SK-N-SH treated with all-trans-retinoic acid at 6 μM for 48 hours (cell line): Measurements from ENCODE around the gene PARS2.

Source experiments
- ATAC-seq: fragments of 200-7000 bp; cut with Tn5 transposase; 3 replicates; pipeline ENCODE4 v1.9.1; 2020; ENCODE audit warnings: mild to moderate bottlenecking, moderate library complexity
- ARNTL ChIP-seq: fragments of 450-650 bp; formaldehyde crosslinking; IDR thresholded peaks from 2 replicates; pipeline ENCODE4 v1.5.0; 2020; ENCODE audit warnings: low read depth, mild to moderate bottlenecking, moderate library complexity, borderline replicate concordance
- BACH2 ChIP-seq: fragments of 250-450 bp; sonication (Bioruptor Pico); IDR thresholded peaks from 2 replicates; pipeline ENCODE4 v1.9.0; 2021; ENCODE audit warnings: mild to moderate bottlenecking, borderline replicate concordance
- CSRNP3 ChIP-seq: fragments of 250-450 bp; sonication (Bioruptor Pico); IDR thresholded peaks from 2 replicates; pipeline ENCODE4 v1.5.1; 2021; ENCODE audit warnings: mild to moderate bottlenecking, moderate library complexity
- ESRRG ChIP-seq: fragments of 250-450 bp; sonication (Bioruptor Pico); IDR thresholded peaks from 2 replicates; pipeline ENCODE4 v1.6.1; 2021; ENCODE audit warnings: mild to moderate bottlenecking
- GLIS3 ChIP-seq: fragments of 250-450 bp; sonication (Bioruptor Pico); IDR thresholded peaks from 2 replicates; pipeline ENCODE4 v1.5.0; 2020; ENCODE audit warnings: mild to moderate bottlenecking, moderate library complexity
- OSR1 ChIP-seq: fragments of 250-450 bp; sonication (Bioruptor Pico); IDR thresholded peaks from 2 replicates; pipeline ENCODE4 v1.8.0; 2022; ENCODE audit warnings: moderate library complexity, mild to moderate bottlenecking, inconsistent platforms
- PATZ1 ChIP-seq: fragments of 250-450 bp; sonication (Bioruptor Pico); IDR thresholded peaks from 2 replicates; pipeline ENCODE4 v1.8.0; 2020; ENCODE audit warnings: mild to moderate bottlenecking, moderate library complexity, borderline replicate concordance
- POU6F1 ChIP-seq: fragments of 250-450 bp; sonication (Bioruptor Pico); IDR thresholded peaks from 2 replicates; pipeline ENCODE4 v1.8.0; 2021; ENCODE audit warnings: low read depth, mild to moderate bottlenecking, moderate library complexity, borderline replicate concordance
- PPARA ChIP-seq: fragments of 250-450 bp; sonication (Bioruptor Pico); IDR thresholded peaks from 2 replicates; pipeline ENCODE4 v1.5.0; 2020; ENCODE audit warnings: mild to moderate bottlenecking, borderline replicate concordance
- TCF4 ChIP-seq: fragments of 250-450 bp; sonication (Bioruptor Pico); IDR thresholded peaks from 2 replicates; pipeline ENCODE4 v1.8.0; 2021; ENCODE audit warnings: mild to moderate bottlenecking, moderate library complexity, borderline replicate concordance
- TOX ChIP-seq: fragments of 250-450 bp; sonication (Bioruptor Pico); IDR thresholded peaks from 2 replicates; pipeline ENCODE4 v1.8.0; 2021; ENCODE audit warnings: mild to moderate bottlenecking, moderate library complexity, borderline replicate concordance
- TSHZ2 ChIP-seq: fragments of 250-450 bp; sonication (Bioruptor Pico); IDR thresholded peaks from 2 replicates; pipeline ENCODE4 v1.5.0; 2020; ENCODE audit warnings: mild to moderate bottlenecking, moderate library complexity
- ZC3H10 ChIP-seq: fragments of 250-450 bp; sonication (Bioruptor Pico); IDR thresholded peaks from 2 replicates; pipeline ENCODE4 v1.5.1; 2021; ENCODE audit warnings: mild to moderate bottlenecking, moderate library complexity
- ZFP30 ChIP-seq: fragments of 450-650 bp; formaldehyde crosslinking; IDR thresholded peaks from 2 replicates; pipeline ENCODE4 v1.5.0; 2022; ENCODE audit warnings: mild to moderate bottlenecking, moderate library complexity
- ZNF565 ChIP-seq: fragments of 450-650 bp; formaldehyde crosslinking; conservative IDR thresholded peaks from 2 replicates; pipeline ENCODE4 v1.5.0; 2020; ENCODE audit warnings: low read depth, mild to moderate bottlenecking, moderate library complexity
- ZNF70 ChIP-seq: fragments of 450-650 bp; formaldehyde crosslinking; IDR thresholded peaks from 2 replicates; pipeline ENCODE4 v1.5.0; 2020; ENCODE audit warnings: mild to moderate bottlenecking, moderate library complexity
- ZNF8 ChIP-seq: fragments of 450-650 bp; formaldehyde crosslinking; IDR thresholded peaks from 2 replicates; pipeline ENCODE4 v1.5.0; 2020; ENCODE audit warnings: mild to moderate bottlenecking, moderate library complexity

PARS2 gene

GRCh38 chr1:54807756-54808155 is 43.4 kb upstream of the PARS2 start:
- TF ChIP-seq CSRNP3 (CRISPR knock-in tag): no peak
- no peak for TF ChIP-seq ZC3H10 (CRISPR knock-in tag)
- no peak for TF ChIP-seq BACH2 (CRISPR knock-in tag)
- ATAC-seq: no peak

GRCh38 chr1:54806931-54807611 is 42.7 kb upstream of the PARS2 start:
- no peak for ATAC-seq
- TF ChIP-seq TSHZ2: no peak
- TF ChIP-seq GLIS3 (CRISPR knock-in tag): no peak
- no peak for TF ChIP-seq PATZ1 (CRISPR knock-in tag)
- TF ChIP-seq POU6F1 (CRISPR knock-in tag): no peak
- no peak for TF ChIP-seq ZNF8 (CRISPR knock-in tag)

- no peak for ATAC-seq
These were observed 41.7 kb upstream of the PARS2 start for GRCh38 chr1:54805981-54806381.

GRCh38 chr1:54805466-54805865 is 41.1 kb upstream of the PARS2 start:
- no peak for TF ChIP-seq ESRRG (CRISPR knock-in tag)
- no peak for TF ChIP-seq POU6F1 (CRISPR knock-in tag)
- no peak for TF ChIP-seq ZNF565 (CRISPR knock-in tag)
- no peak for TF ChIP-seq TCF4
- no peak for TF ChIP-seq PPARA (CRISPR knock-in tag)
- no peak for ATAC-seq

More at GRCh38 chr1:54805981-54806381, 41.7 kb upstream of the PARS2 start:
- TF ChIP-seq ZNF8 (CRISPR knock-in tag): no peak
- no peak for TF ChIP-seq ZNF70 (CRISPR knock-in tag)
- TF ChIP-seq TOX: no peak
- TF ChIP-seq ZFP30: no peak
- TF ChIP-seq OSR1 (CRISPR knock-in tag): no peak
- TF ChIP-seq POU6F1 (CRISPR knock-in tag): no peak
- TF ChIP-seq TCF4: no peak
- no peak for TF ChIP-seq ARNTL (CRISPR knock-in tag)
